HEK293 (cell line): ENCODE data around the gene CCDC120.

ENCODE experiments used
- CTCF ChIP-seq: fragments of 450-650 bp; formaldehyde crosslinking; IDR thresholded peaks from 2 replicates; pipeline ENCODE4 v1.5.1; 2016; ENCODE audit warnings: missing biosample characterization, missing genetic modification characterization
- SP2 ChIP-seq: fragments of 450-650 bp; formaldehyde crosslinking; IDR thresholded peaks from 2 replicates; pipeline ENCODE4 v1.5.1; 2016; ENCODE audit warnings: missing biosample characterization, missing genetic modification characterization
- ZSCAN16 ChIP-seq: fragments of 450-650 bp; formaldehyde crosslinking; IDR thresholded peaks from 2 replicates; pipeline ENCODE4 v1.5.1; 2016; ENCODE audit warnings: missing biosample characterization, missing genetic modification characterization

- TF ChIP-seq SP2 (tag by site-specific recombination) (no peak), CTCF (no peak), ZSCAN16 (tag by site-specific recombination) (no peak)
Measured at GRCh38 chrX:49064735-49065134, 5.9 kb downstream of the CCDC120 start.
